Esophagus squamous epithelium (tissue), 5 donors: Measurements from ENCODE around the gene CBX3. TPM values are rescaled to one million over a fixed set of nuclear protein-coding genes. Genes with fewer than 3 reads are reported as not detected.
"Not testable (repeated sequence)": the region's sequence is repeated elsewhere in the genome, so short reads cannot be mapped to it uniquely, and the experiment has no call there.

Experiments used
- DNase-seq: peaks from one replicate; lab custom pipeline; 2025; lab: John Stamatoyannopoulos, UW
- H3K27ac ChIP-seq, 4 donors: fragments of 200-600 bp; sonication (generic); one replicate each; pipeline ENCODE4 v1.5.1; 2016 to 2019; ENCODE audit warnings: mild to moderate bottlenecking in 1 of 4
- H3K27me3 ChIP-seq, 4 donors: fragments of 200-600 bp; sonication (generic); 1 replicate in 3 of 4; 2 replicates in 1 of 4; pipeline versions ENCODE4 v1.5.1 to v1.6.0; 2017 to 2021; ENCODE audit warnings: antibody characterized with exemption in 1 of 4
- H3K36me3 ChIP-seq, 3 donors: fragments of 200-600 bp; sonication (generic); one replicate each; pipeline ENCODE4 v1.5.1; 2016 to 2019
- H3K4me1 ChIP-seq, 3 donors: fragments of 200-600 bp; sonication (generic); one replicate each; pipeline ENCODE4 v1.5.1; 2017 to 2019
- H3K4me3 ChIP-seq, 4 donors: fragments of 200-600 bp; sonication (generic); 1 replicate in 3 of 4; 2 replicates in 1 of 4; pipeline ENCODE4 v1.5.1; 2016 to 2019; ENCODE audit warnings: mild to moderate bottlenecking in 2 of 4, moderate library complexity in 1 of 4
- H3K9me3 ChIP-seq, 3 donors: fragments of 200-600 bp; sonication (generic); one replicate each; pipeline ENCODE4 v1.5.1; 2016 to 2019
- CTCF ChIP-seq, 6 experiments: fragments of 450-650 bp in 4 of 6; fragments of 200-600 bp in 2 of 6; sonication (generic) in 2 of 6; IDR thresholded peaks; one replicate each; pipeline ENCODE4 v1.5.1; 2016 to 2019; ENCODE audit warnings: antibody characterized with exemption in 6 of 6, mild to moderate bottlenecking in 4 of 6, moderate library complexity in 4 of 6
- POLR2A ChIP-seq, 4 donors: fragments of 450-650 bp; IDR thresholded peaks; one replicate each; pipeline ENCODE4 v1.6.1; 2017; ENCODE audit warnings: antibody characterized with exemption in 4 of 4, mild to moderate bottlenecking in 4 of 4, moderate library complexity in 3 of 4
- WGBS, 2 donors: methylation state at CpG; one replicate each; pipeline ENCODE4 v1.1.5; 2018; 5-methylcytosine and 5-hydroxymethylcytosine counted together
- intact Hi-C: fragments of 100-400 bp; cut with DNase I; formaldehyde crosslinking; loops from one replicate; pipeline ENCODE4 v1.15.0; 2022
- total RNA-seq, 4 donors: library from RNA; depleted of rRNA; stranded (reverse); fragments of >200 nt; gene quantifications; one replicate each; pipeline ENCODE4 v1.1.0, GENCODE V29; 2016
- donor health status: DM: yes; HTN: yes; CAD: no.

CBX3 gene
- total RNA-seq, 4 donors from 2014 or later, result 24.6 to 85.3 (median 74.2) TPM

- intact Hi-C loops, result loop anchor here (10.0 kb wide), 1 partner anchor 98 kb away; no protein-coding TSS in a partner anchor
- peaks cover 18 to 100% (median 59%) of the 10 kb centered on the region in 3 donors for H3K36me3 ChIP-seq
- no peak for DNase-seq
Measured at GRCh38 chr7:26192485-26193087, 9.0 kb upstream of the CBX3 start.

GRCh38 chr7:26193432-26194207 lies 7.9 kb upstream of the CBX3 start:
- Histone ChIP-seq H3K27me3 (no peaks in the 10 kb centered on the region), H3K36me3 (peaks cover 17 to 94% (median 59%) of the 10 kb centered on the region in 3 donors), H3K4me1 (peaks cover 15 to 74% (median 50%) of the 10 kb centered on the region in 3 donors), H3K27ac (peak overlapping the region in 2 of 4 donors; percentile 7 to 20), H3K4me3 (no peak overlapping the region), H3K9me3 (no peaks in the 10 kb centered on the region)
- WGBS, 2 donors, result 70 to 72% methylated on average over 8 of the region's 8 CpGs
- DNase-seq, result no peak
- TF ChIP-seq POLR2A (IDR thresholded peaks at IDR 0.05), result no peak
- TF ChIP-seq CTCF (IDR thresholded peaks at IDR 0.05), result no peak
- intact Hi-C loops, result loop anchor here (10.0 kb wide), 1 partner anchor 99 kb away; no protein-coding TSS in a partner anchor

More at GRCh38 chr7:26192485-26193087, 9.0 kb upstream of the CBX3 start:
- Histone ChIP-seq H3K4me1 (peaks cover 13 to 66% (median 49%) of the 10 kb centered on the region in 3 donors), H3K27ac (no peak overlapping the region), H3K27me3 (no peaks in the 10 kb centered on the region), H3K9me3 (no peaks in the 10 kb centered on the region), H3K4me3 (no peak overlapping the region)
- TF ChIP-seq CTCF (IDR thresholded peaks at IDR 0.05), result no peak
- no peak for TF ChIP-seq POLR2A (IDR thresholded peaks at IDR 0.05)
- 59 to 62% methylated on average over 3 of the region's 3 CpGs for WGBS, 2 donors

GRCh38 chr7:26194764-26195163 lies 6.8 kb upstream of the CBX3 start:
- intact Hi-C loops, result loop anchor here (10.0 kb wide), 1 partner anchor 100 kb away; no protein-coding TSS in a partner anchor
- not testable (repeated sequence) for H3K9me3 ChIP-seq, H3K4me3 ChIP-seq, H3K27me3 ChIP-seq, DNase-seq, H3K27ac ChIP-seq
- 44 to 52% methylated on average over 11 of the region's 11 CpGs for WGBS, 2 donors
- H3K4me1 ChIP-seq, result peaks cover 15 to 74% (median 50%) of the 10 kb centered on the region in 3 donors
- H3K36me3 ChIP-seq, result peaks cover 15 to 82% (median 49%) of the 10 kb centered on the region in 3 donors

GRCh38 chr7:26195182-26195581 lies 6.4 kb upstream of the CBX3 start:
- Histone ChIP-seq H3K9me3 (no peaks in the 10 kb centered on the region), H3K27me3 (no peaks in the 10 kb centered on the region), H3K4me1 (peaks cover 15 to 74% (median 50%) of the 10 kb centered on the region in 3 donors), H3K27ac (peak overlapping the region in 1 of 4 donors; percentile 100), H3K36me3 (peaks cover 15 to 78% (median 49%) of the 10 kb centered on the region in 3 donors), H3K4me3 (no peak overlapping the region)
- no peak for DNase-seq
- WGBS, 2 donors, result 73 to 78% methylated on average over 5 of the region's 5 CpGs
- intact Hi-C loops, result loop anchor here (10.0 kb wide), 1 partner anchor 100 kb away; no protein-coding TSS in a partner anchor
- TF ChIP-seq CTCF (IDR thresholded peaks at IDR 0.05), result no peak
- no peak for TF ChIP-seq POLR2A (IDR thresholded peaks at IDR 0.05)

GRCh38 chr7:26195867-26196657 lies 5.5 kb upstream of the CBX3 start:
- peak overlapping the region in 2 of 4 donors; percentile 4 to 91 for H3K4me3 ChIP-seq
- H3K36me3 ChIP-seq, result peaks cover 14 to 69% (median 40%) of the 10 kb centered on the region in 3 donors
- intact Hi-C loops, result loop anchor here (10.0 kb wide), 1 partner anchor 101 kb away; no protein-coding TSS in a partner anchor
- H3K27me3 ChIP-seq, result no peaks in the 10 kb centered on the region
- DNase-seq, result no peak
- no peaks in the 10 kb centered on the region for H3K9me3 ChIP-seq
- WGBS, 2 donors, result 38 to 43% methylated on average over 10 of the region's 10 CpGs
- H3K4me1 ChIP-seq, result peaks cover 15 to 73% (median 50%) of the 10 kb centered on the region in 3 donors
- peak overlapping the region in 2 of 4 donors; percentile 40 to 100 for H3K27ac ChIP-seq
- TF ChIP-seq POLR2A (IDR thresholded peaks at IDR 0.05) (no peak), CTCF (IDR thresholded peaks at IDR 0.05) (no peak)
